HEK293 (cell line): Measurements from ENCODE around the gene AMBRA1.

Source experiments
- CTCF ChIA-PET: fragments of 350-600 bp; formaldehyde crosslinking; extraction: SDS; loops from one replicate; lab custom pipeline; 2021; ENCODE audit warnings: antibody characterized with exemption; lab: Yijun Ruan, JAX
- POLR2A ChIA-PET: fragments of 300-600 bp; formaldehyde crosslinking; extraction: SDS; loops from one replicate; lab custom pipeline; 2020; ENCODE audit warnings: antibody characterized with exemption, inconsistent platforms; lab: Yijun Ruan, JAX
- H3K27ac ChIP-seq: fragments of 200-500 bp; sonication (Bioruptor generic); 2 replicates; pipeline ENCODE4 v1.5.1; 2014; ENCODE audit warnings: low read depth, low read length, control low read depth, inconsistent platforms; ENCODE audit errors: extremely low read depth
- H3K36me3 ChIP-seq, 2 experiments: fragments of 200-500 bp in 1 of 2; sonication (Bioruptor generic) in 1 of 2; 1 replicate in 1 of 2; 2 replicates in 1 of 2; pipeline ENCODE4 v1.5.1; 2014 to 2017; ENCODE audit warnings: inconsistent platforms in 2 of 2, low read length in 2 of 2; ENCODE audit not compliant: control insufficient read depth in 2 of 2, insufficient read depth in 1 of 2
- H3K4me1 ChIP-seq: fragments of 200-500 bp; sonication (Bioruptor generic); 2 replicates; pipeline ENCODE4 v1.5.1; 2014; ENCODE audit warnings: mild to moderate bottlenecking, low read length, inconsistent platforms; ENCODE audit not compliant: control insufficient read depth, insufficient read depth
- H3K4me3 ChIP-seq: 2 replicates; pipeline ENCODE4 v1.5.1; 2011; ENCODE audit warnings: low read depth, mild to moderate bottlenecking, control low read depth, low read length, moderate library complexity
- H3K9me3 ChIP-seq: fragments of 200-500 bp; sonication (Bioruptor generic); 2 replicates; pipeline ENCODE4 v1.5.1; 2014; ENCODE audit warnings: low read depth, low read length, inconsistent platforms; ENCODE audit not compliant: control insufficient read depth, insufficient read depth
- MZF1 ChIP-seq: fragments of 450-650 bp; formaldehyde crosslinking; IDR thresholded peaks from 2 replicates; pipeline ENCODE4 v1.5.1; 2017; ENCODE audit warnings: missing biosample characterization, missing genetic modification characterization, borderline replicate concordance
- PATZ1 ChIP-seq: fragments of 450-650 bp; formaldehyde crosslinking; IDR thresholded peaks from 2 replicates; pipeline ENCODE4 v1.5.1; 2016; ENCODE audit warnings: missing biosample characterization, missing genetic modification characterization
- SETDB1 ChIP-seq: IDR thresholded peaks from one replicate; pipeline ENCODE4 v1.6.1; 2017; ENCODE audit warnings: mild to moderate bottlenecking, low read length, moderate library complexity, mixed read lengths; ENCODE audit not compliant: insufficient read length
- ZBTB21 ChIP-seq: fragments of 450-650 bp; formaldehyde crosslinking; IDR thresholded peaks from 2 replicates; pipeline ENCODE4 v1.5.1; 2017; ENCODE audit warnings: missing biosample characterization, missing genetic modification characterization
- ZNF10 ChIP-seq: fragments of 450-650 bp; formaldehyde crosslinking; IDR thresholded peaks from 2 replicates; pipeline ENCODE4 v1.5.1; 2017; ENCODE audit warnings: missing biosample characterization, missing genetic modification characterization
- ZNF114 ChIP-seq: fragments of 450-650 bp; formaldehyde crosslinking; IDR thresholded peaks from 2 replicates; pipeline ENCODE4 v1.5.0; 2017; ENCODE audit warnings: missing biosample characterization, missing genetic modification characterization
- ZNF133 ChIP-seq: fragments of 450-650 bp; formaldehyde crosslinking; IDR thresholded peaks from 2 replicates; pipeline ENCODE4 v1.5.1; 2016; ENCODE audit warnings: missing biosample characterization, missing genetic modification characterization
- ZNF138 ChIP-seq: fragments of 450-650 bp; formaldehyde crosslinking; IDR thresholded peaks from 2 replicates; pipeline ENCODE4 v1.5.1; 2016; ENCODE audit warnings: missing biosample characterization, missing genetic modification characterization, borderline replicate concordance
- ZNF18 ChIP-seq: fragments of 450-650 bp; formaldehyde crosslinking; IDR thresholded peaks from 2 replicates; pipeline ENCODE4 v1.5.1; 2016; ENCODE audit warnings: missing biosample characterization, missing genetic modification characterization
- ZNF2 ChIP-seq: fragments of 450-650 bp; formaldehyde crosslinking; IDR thresholded peaks from 2 replicates; pipeline ENCODE4 v1.5.1; 2016; ENCODE audit warnings: missing biosample characterization, missing genetic modification characterization
- ZNF26 ChIP-seq: fragments of 450-650 bp; formaldehyde crosslinking; IDR thresholded peaks from 2 replicates; pipeline ENCODE4 v1.5.1; 2016; ENCODE audit warnings: missing biosample characterization, missing genetic modification characterization
- ZNF280C ChIP-seq: fragments of 450-650 bp; formaldehyde crosslinking; IDR thresholded peaks from 2 replicates; pipeline ENCODE4 v1.5.1; 2016; ENCODE audit warnings: missing biosample characterization, missing genetic modification characterization
- ZNF311 ChIP-seq: fragments of 450-650 bp; formaldehyde crosslinking; IDR thresholded peaks from 2 replicates; pipeline ENCODE4 v1.5.1; 2017; ENCODE audit warnings: missing biosample characterization, missing genetic modification characterization, borderline replicate concordance
- ZNF488 ChIP-seq: fragments of 450-650 bp; formaldehyde crosslinking; IDR thresholded peaks from 2 replicates; pipeline ENCODE4 v1.5.1; 2016; ENCODE audit warnings: missing biosample characterization, missing genetic modification characterization
- ZNF510 ChIP-seq: fragments of 450-650 bp; formaldehyde crosslinking; IDR thresholded peaks from 2 replicates; pipeline ENCODE4 v1.5.1; 2018; ENCODE audit warnings: mild to moderate bottlenecking, missing genetic modification characterization, missing biosample characterization; ENCODE audit not compliant: insufficient replicate concordance
- ZNF544 ChIP-seq: fragments of 450-650 bp; formaldehyde crosslinking; IDR thresholded peaks from 2 replicates; pipeline ENCODE4 v1.5.0; 2017; ENCODE audit warnings: missing biosample characterization, missing genetic modification characterization
- ZNF624 ChIP-seq: fragments of 450-650 bp; formaldehyde crosslinking; IDR thresholded peaks from 2 replicates; pipeline ENCODE4 v1.5.1; 2017; ENCODE audit warnings: missing biosample characterization, missing genetic modification characterization
- ZNF645 ChIP-seq: fragments of 450-650 bp; formaldehyde crosslinking; IDR thresholded peaks from 2 replicates; pipeline ENCODE4; 2016; ENCODE audit warnings: missing biosample characterization, missing genetic modification characterization
- ZNF785 ChIP-seq: fragments of 450-650 bp; formaldehyde crosslinking; IDR thresholded peaks from 2 replicates; pipeline ENCODE4 v1.5.1; 2016; ENCODE audit warnings: missing biosample characterization, missing genetic modification characterization

AMBRA1 gene

GRCh38 chr11:46478196-46478595 lies 115.6 kb downstream of the AMBRA1 start:
- H3K36me3 ChIP-seq, result no peaks in the 10 kb centered on the region; a peak in 1 of 3 replicates
- H3K4me3 ChIP-seq, result no peak overlapping the region
- no peaks in the 10 kb centered on the region for H3K9me3 ChIP-seq
- no peak overlapping the region for H3K27ac ChIP-seq
- no peaks in the 10 kb centered on the region for H3K4me1 ChIP-seq
- POLR2A ChIA-PET, result no interaction called here
- TF ChIP-seq ZNF26 (tag by site-specific recombination) (no peak), ZNF624 (tag by site-specific recombination) (no peak), MZF1 (tag by site-specific recombination) (no peak), ZNF133 (tag by site-specific recombination) (no peak), ZNF510 (no peak), ZNF138 (tag by site-specific recombination) (no peak), ZNF10 (tag by site-specific recombination) (no peak), ZNF544 (tag by site-specific recombination) (no peak), SETDB1 (no peak), ZNF488 (tag by site-specific recombination) (no peak), ZNF114 (tag by site-specific recombination) (no peak), PATZ1 (no peak), ZNF311 (no peak), ZNF2 (tag by site-specific recombination) (no peak), ZNF280C (tag by site-specific recombination) (no peak), ZNF785 (tag by site-specific recombination) (no peak), ZBTB21 (no peak), ZNF18 (tag by site-specific recombination) (no peak), ZNF645 (no peak)
- CTCF ChIA-PET, result interaction anchor here (0.5 to 2.2 kb wide), 5 partner anchors 12 to 150 kb away, joined by 3 to 13 read pairs (median 3); no protein-coding TSS in a partner anchor
